Stimulated activated CD4-positive, alpha-beta T cell treated with anti-CD3 and anti-CD28 coated beads, Interleukin-2, amount 100 ng/mL, for 48 hours (primary cell): ENCODE data around the gene CWC15.
"Not testable (repeated sequence)": the region's sequence is repeated elsewhere in the genome, so short reads cannot be mapped to it uniquely, and the experiment has no call there.

Source experiments
- DNase-seq, 2 donors: peaks; one replicate each; pipeline ENCODE4 v3.0.0-alpha.2; 2020

Gene CWC15

DNA sequence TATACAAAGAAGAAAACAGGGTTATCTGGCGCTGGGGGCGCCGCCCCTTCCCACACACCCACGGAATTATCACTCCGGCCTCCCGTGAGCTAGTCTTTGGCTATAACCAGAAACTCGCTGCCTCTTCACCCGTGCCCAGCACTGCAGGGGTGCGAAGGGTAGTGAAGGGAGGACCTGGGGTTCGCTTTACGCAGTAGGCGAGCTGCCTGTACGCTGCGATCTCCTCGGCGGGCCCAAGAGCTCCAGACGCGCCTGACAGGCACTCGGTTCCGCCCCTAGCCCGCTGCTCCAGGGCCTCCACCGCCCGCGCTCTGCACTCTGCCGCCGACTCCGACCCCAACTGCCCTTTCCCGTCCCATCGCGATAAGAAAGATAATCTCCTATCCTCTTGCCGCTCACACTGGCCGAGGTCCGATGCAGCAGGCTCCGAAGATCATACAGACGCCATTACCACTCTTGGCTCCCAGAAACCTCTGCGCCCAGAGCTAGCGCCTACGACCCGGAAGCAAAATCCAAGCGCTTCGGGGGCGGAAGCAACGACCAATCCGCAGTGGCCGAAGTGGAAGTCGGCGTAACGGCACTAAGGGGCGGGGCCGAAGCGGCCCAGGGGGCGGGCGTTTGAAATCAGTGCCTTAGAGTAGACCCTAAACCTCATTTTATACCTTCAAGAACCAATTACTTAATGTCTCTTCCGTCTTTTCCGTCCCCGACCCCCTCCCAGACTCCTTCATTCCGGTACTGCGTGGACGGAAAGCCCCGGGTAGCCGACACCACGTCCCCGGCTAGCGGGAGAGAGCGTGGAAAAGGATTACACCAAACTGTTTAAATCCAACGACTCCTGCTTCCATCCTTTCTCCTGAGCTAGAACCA is at the start of gene CWC15, which contains the start of gene KDM4D:
Gene CWC15, minus strand, starts transcription at position 458 of the 870 bp plus-strand sequence. CDS start 1,371 bp downstream, outside the sequence.
Gene KDM4D, plus strand, starts transcription at position 611 of the 870 bp plus-strand sequence. CDS start 23,664 bp downstream, outside the sequence.
- DNase-seq, result peak; percentile 86 to 93

GRCh38 chr11:95021468-95021867 is 48.1 kb upstream of the CWC15 start:
- DNase-seq, result not testable (repeated sequence)

DNA sequence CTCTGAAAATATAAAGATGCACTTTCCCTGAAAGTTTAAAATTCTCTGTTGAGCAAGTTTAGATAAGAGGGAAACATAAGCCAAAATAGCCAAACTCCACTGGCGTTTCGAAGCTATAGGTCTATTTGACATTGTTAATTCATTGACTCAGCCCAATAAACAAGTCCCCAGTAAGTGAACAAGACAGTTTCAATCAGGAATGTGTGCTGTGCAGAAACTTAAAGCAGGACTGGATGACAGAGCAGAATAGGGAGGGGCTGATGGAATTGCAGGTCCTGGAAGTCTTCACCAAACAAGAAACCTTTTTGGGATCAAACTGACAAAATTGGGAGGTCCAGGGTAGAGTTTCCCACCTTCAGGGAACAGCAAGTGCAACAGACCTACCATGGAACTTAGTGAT is 42.8 kb upstream of the CWC15 start:
- DNase-seq, result no peak

- no peak for DNase-seq
Observed at GRCh38 chr11:95014184-95014821, 40.9 kb upstream of the CWC15 start.

DNA sequence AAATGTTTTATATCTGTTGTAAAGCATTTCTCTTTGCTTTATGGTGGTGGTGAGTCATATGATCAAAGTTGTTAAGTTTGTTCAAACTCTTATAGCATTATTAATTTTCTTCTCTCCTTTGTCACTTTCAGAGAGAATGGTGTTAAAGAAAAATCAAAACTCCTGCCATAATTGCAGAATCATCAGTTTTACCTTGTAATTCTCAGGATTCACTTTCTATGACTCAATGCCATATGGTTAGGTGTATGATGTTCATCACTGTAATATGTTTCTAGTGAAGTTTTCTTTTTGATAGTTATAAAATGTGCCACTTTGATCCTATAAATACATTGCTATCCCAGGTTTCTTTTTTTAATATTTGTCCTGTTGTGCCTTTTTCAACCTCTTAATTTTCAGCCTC is 38.0 kb upstream of the CWC15 start:
- no peak for DNase-seq

GRCh38 chr11:95005642-95006041 is 32.3 kb upstream of the CWC15 start:
- DNase-seq, result no peak

DNA sequence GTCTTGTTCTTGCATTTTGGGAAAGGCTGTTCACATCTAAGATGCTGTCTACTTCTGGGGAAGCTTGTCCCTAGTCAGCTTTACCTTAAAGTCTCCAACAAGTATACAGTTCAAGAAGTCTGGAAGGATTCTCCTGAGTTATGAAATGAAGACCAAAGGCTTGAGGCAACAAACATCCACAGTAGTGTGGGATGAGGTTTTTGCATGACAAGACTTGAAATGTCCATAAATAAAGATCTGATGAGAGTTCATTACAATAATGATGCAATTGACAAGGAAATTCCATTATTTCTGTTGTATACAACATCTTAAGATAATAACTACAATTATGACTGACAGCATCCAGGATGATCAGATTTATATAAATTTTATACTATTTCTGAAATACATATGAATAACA is 30.4 kb upstream of the CWC15 start:
- DNase-seq, result no peak

DNA sequence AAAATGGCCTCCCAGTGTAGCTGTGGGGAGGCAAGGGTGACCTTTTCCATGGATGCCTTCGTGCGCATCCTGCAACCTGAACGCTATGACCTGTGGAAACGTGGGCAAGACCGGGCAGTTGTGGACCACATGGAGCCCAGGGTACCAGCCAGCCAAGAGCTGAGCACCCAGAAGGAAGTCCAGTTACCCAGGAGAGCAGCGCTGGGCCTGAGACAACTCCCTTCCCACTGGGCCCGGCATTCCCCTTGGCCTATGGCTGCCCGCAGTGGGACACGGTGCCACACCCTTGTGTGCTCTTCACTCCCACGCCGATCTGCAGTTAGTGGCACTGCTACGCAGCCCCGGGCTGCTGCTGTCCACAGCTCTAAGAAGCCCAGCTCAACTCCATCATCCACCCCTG is 24.9 kb upstream of the CWC15 start:
- DNase-seq, result no peak

DNA sequence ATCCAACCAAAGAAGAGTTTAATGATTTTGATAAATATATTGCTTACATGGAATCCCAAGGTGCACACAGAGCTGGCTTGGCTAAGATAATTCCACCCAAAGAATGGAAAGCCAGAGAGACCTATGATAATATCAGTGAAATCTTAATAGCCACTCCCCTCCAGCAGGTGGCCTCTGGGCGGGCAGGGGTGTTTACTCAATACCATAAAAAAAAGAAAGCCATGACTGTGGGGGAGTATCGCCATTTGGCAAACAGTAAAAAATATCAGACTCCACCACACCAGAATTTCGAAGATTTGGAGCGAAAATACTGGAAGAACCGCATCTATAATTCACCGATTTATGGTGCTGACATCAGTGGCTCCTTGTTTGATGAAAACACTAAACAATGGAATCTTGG is 24.1 kb upstream of the CWC15 start:
- no peak for DNase-seq

- no peak for DNase-seq
Observed at GRCh38 chr11:94993400-94993943, 20.1 kb upstream of the CWC15 start.

DNA sequence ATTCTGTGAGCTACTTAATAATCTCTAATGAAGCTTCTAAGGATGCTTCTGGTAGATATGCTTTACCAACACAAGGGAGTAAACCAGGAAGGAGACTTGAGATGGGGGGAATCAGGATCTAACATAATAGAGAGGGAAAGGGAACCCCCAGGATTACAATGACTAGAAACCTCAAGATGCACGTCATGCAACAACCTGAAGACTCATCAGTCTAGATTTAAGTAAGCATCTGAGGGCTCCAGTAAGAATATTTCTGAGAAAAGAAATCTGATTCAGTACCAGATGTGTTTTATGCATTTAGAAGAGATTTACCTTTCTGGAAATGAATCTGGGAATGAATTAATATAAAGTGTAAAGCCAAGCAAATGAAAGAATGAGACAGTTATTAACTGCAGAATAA is 15.4 kb upstream of the CWC15 start:
- no peak for DNase-seq

- no peak for DNase-seq
Observed at GRCh38 chr11:94987378-94987777, 14.0 kb upstream of the CWC15 start.

GRCh38 chr11:94975599-94975998 is 2.2 kb upstream of the CWC15 start:
- DNase-seq, result no peak

DNA sequence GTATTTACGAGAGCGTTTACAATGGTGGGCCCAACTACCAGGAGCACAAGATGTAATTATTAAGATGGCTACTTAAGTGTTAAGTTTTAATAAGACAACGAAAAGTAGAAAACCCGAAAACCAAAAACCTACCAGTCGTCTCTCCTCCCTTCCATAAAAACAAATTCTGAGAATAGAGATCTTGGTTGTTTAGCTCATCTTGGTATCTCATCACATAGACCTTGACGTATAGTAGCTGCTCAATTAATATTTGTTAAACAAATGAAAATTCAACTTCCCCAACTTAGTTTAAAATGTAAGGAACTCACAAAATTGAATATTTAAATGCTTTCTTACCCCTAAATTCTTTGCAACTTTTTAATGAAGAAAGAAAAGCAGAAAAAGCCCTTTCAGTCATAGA is 822 bp upstream of the CWC15 start:
- no peak for DNase-seq

GRCh38 chr11:94972700-94973098 is 657 bp downstream of the CWC15 start:
- no peak for DNase-seq

GRCh38 chr11:94968334-94968958 is 4.9 kb downstream of the CWC15 start:
- no peak for DNase-seq

DNA sequence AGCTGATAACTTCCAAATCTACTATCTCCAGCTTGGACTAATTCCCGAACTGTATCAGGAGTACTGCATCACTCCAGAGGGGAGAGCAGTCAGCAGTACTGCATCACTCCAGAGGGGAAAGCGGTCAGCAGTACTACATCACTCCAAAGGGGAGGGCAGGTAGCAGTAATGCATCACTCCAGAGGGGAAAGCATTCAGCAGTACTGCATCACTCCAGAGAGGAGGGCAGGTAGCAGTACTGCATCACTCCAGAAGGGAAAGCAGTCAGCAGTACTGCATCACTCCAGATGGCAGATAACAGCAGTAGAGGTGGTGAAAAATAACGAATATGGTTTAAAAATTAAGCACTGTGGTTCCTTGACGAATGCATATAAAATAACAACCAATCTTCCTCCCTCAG is 8.4 kb downstream of the CWC15 start:
- DNase-seq, result no peak

- DNase-seq, result no peak
Observed at GRCh38 chr11:94961255-94961654, 12.1 kb downstream of the CWC15 start.

DNA sequence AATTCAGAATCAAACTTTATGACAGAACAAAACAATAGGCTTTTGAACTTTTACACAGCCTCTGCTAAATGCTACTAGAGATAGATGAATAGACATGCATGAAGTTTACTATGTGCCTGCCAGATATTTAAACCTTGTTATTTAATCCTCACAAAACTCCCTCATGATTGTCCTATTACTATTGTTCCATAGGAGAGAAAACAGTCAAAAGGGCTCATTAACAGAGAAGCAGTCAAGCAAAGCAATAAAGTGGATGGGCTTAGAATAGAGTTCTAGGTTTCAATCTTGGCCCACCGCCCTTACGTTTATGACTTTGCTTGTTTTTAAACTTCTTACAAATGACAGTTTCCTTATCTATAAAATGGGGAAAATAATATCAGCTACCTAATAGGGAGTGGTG is 12.9 kb downstream of the CWC15 start:
- DNase-seq, result no peak

DNA sequence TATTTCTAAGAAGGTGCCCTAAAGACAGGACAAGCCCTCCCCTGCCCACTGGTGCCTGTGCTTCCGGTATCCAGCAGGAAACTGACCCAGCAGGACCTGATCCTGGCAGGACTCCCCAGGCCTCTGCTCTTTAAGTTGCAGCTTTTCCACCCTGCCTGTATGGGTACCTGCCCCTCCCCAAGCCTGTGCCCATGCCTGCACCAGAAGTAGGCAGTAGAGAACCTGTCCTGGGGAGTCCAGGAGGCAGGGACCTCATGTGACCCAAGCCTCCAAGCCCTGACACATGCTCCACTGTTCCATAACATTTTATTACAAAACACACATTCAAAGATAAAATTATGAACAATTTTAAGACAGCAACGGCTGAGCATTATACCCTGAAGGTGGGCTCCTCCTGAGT is 14.2 kb downstream of the CWC15 start:
- DNase-seq, result no peak

- DNase-seq, result no peak
Observed at GRCh38 chr11:94958121-94958696, 15.1 kb downstream of the CWC15 start.

DNA sequence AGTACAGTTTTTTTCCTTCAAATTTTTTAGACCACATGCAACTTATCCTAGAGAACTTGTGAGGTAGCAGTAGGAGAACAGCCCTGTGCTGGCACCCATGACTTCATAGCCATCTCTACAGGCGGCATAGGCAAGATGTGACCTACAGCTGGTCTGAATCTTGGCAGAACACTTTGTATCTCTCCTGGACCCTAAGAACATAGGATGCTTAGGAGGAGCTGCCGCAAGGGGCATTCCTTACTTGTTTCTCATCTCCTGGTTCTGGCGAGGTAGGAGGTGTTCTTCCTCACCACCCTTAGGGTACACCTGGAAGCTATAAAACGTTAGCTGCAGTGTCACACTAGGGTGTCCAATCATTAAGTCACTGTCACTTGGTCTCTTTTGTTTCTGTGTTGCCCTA is 16.4 kb downstream of the CWC15 start:
- DNase-seq, result no peak

- no peak for DNase-seq
Observed at GRCh38 chr11:94954753-94955152, 18.6 kb downstream of the CWC15 start.
